Fibroblast of mammary gland (primary cell): ENCODE measurements around the gene INO80C.

Source experiments
- DNase-seq: peaks from one replicate; pipeline ENCODE4 v3.0.0-alpha.2; 2010; ENCODE audit warnings: low read depth
- H3K4me3 ChIP-seq: 2 replicates; pipeline ENCODE4 v1.5.1; 2011; ENCODE audit warnings: low read depth, mild to moderate bottlenecking, low read length, moderate library complexity; ENCODE audit not compliant: control insufficient read depth
- TF ChIP-seq, protein P1 (sequence below): conservative IDR thresholded peaks from 2 replicates; pipeline ENCODE4 v1.5.1; 2011; ENCODE audit warnings: low read depth, low read length, inconsistent platforms; ENCODE audit not compliant: control insufficient read depth, insufficient read depth

The INO80C gene, protein sequence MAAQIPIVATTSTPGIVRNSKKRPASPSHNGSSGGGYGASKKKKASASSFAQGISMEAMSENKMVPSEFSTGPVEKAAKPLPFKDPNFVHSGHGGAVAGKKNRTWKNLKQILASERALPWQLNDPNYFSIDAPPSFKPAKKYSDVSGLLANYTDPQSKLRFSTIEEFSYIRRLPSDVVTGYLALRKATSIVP

DNA sequence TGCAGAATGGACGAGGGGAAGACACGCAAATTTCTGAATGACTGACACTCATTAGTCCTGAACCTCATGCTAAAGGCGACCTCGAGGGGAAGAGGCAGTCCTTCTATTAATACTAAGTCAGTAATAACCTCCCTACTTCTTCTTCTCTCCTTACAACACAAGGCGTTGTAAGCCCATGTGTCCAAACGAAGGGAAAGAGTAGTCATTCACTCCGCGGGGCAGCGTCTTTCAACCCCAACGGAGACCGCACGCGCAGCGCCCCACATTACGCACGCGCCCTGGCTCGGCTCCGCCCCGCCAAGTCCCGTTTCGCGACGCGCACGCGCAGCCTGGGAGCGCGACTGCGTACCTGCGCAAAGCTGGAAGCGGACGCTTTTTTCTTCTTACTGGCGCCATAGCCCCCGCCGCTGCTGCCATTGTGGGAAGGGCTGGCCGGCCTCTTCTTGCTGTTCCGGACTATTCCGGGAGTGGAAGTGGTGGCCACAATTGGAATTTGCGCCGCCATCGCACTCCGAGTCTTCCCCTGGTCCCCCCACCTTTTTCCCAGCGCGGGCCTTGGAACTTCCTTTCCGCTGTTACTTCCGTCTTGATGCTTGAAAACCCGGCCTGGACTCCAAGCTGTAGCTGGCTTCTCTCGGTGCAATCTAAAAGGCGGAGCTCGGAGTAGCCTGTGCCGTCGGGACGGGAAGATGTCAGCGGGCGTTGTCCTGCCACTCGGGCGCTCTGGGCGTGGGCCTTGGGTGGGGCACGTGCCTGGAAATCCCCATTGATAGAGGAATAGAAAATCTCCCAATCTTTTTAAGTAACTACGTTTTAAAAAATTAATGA is at the start of gene INO80C:
TSS of gene INO80C (minus strand) at position 591 of the 828 bp plus-strand sequence. CDS start at position 505, 86 bp downstream.
- DNase-seq: peak; percentile 95
- TF ChIP-seq, protein P1, sequence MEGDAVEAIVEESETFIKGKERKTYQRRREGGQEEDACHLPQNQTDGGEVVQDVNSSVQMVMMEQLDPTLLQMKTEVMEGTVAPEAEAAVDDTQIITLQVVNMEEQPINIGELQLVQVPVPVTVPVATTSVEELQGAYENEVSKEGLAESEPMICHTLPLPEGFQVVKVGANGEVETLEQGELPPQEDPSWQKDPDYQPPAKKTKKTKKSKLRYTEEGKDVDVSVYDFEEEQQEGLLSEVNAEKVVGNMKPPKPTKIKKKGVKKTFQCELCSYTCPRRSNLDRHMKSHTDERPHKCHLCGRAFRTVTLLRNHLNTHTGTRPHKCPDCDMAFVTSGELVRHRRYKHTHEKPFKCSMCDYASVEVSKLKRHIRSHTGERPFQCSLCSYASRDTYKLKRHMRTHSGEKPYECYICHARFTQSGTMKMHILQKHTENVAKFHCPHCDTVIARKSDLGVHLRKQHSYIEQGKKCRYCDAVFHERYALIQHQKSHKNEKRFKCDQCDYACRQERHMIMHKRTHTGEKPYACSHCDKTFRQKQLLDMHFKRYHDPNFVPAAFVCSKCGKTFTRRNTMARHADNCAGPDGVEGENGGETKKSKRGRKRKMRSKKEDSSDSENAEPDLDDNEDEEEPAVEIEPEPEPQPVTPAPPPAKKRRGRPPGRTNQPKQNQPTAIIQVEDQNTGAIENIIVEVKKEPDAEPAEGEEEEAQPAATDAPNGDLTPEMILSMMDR: no peak
- H3K4me3 ChIP-seq: peak within 1 kb of the TSS; percentile 85

GRCh38 chr18:35547008-35547605 is 49.3 kb upstream of the INO80C start:
- TF ChIP-seq, protein P1: no peak

DNA sequence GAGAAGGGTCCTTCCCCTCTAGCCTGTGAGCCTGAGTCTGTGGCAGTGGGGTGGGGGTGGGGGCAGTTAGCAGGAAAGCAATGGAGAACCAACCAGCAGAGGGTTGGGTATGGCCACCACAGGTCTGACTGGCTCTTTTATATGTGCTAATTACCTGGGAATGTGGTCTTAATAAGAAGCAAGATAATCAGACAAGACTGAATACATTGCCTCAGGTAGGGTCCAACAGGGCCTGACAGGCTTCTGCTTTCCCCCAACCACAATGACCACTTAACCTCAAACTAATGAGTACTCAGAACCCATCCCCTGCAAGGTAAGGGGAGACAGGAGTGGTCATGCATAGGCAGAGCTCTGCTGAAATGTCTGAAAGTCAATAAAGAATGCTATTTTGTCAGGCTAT is 44.6 kb upstream of the INO80C start:
- no peak for DNase-seq
- H3K4me3 ChIP-seq: no peak overlapping the region
- TF ChIP-seq, protein P1: no peak

More at GRCh38 chr18:35547008-35547605, 49.3 kb upstream of the INO80C start:
- DNase-seq: no peak
- H3K4me3 ChIP-seq: no peak overlapping the region

DNA sequence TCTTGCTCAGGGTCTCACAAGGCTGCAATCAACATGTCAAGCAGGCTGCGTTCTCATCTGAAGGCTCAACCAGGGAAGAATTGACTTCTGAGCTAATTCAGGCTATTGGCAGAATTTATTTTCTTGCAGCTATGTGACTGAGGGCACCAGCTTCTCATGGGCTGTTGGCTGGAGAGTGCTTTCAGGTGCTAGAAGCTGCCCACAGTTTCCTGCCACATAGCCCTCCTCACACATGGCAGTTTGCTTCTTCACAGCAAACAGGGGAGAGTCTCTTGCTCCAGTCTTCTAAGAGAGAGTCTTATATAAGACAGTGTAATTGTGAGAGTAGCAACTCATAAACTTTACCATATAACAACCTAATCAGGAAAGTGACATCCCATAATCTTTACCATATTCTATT is 37.5 kb upstream of the INO80C start:
- no peak for DNase-seq
- H3K4me3 ChIP-seq: no peak overlapping the region
- TF ChIP-seq, protein P1: no peak

DNA sequence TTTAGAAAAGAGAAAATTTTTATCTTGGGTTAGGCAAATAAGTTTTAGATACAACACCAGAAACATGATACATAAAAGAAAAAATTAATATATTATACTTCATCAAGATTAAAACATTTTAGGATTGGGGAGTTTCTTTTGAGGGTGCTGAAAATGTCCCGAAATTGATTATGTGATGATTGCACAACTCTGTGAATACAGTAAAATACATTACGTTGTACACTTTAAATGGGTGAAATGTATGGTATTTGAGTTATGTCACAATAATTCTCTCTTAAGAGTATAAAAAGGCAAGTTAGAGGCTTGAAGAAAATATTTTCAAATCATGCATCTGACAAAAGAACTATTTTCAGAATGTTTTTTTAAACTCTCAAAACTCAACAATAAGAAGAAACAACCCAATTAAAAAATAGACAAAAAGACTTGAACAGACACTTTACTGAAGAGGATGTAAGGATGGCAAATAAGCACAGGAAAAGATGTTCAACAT is 36.2 kb upstream of the INO80C start:
- no peak for DNase-seq
- TF ChIP-seq, protein P1: no peak
- no peak overlapping the region for H3K4me3 ChIP-seq

GRCh38 chr18:35528749-35529274 is 31.1 kb upstream of the INO80C start:
- no peak for DNase-seq
- TF ChIP-seq, protein P1: no peak
- no peak overlapping the region for H3K4me3 ChIP-seq
